C4-2B (cell line): Measurements from ENCODE around the gene RIPOR2.

ENCODE experiments used
- H3K27ac ChIP-seq: fragments of 450-650 bp; 2 replicates; pipeline ENCODE4 v1.5.1; 2017
- CTCF ChIP-seq: fragments of 450-650 bp; conservative IDR thresholded peaks from 2 replicates; pipeline ENCODE4 v1.5.1; 2017; ENCODE audit warnings: mild to moderate bottlenecking
- ZFX ChIP-seq: fragments of 450-650 bp; IDR thresholded peaks from 2 replicates; pipeline ENCODE4 v1.6.1; 2017

The RIPOR2 gene

GRCh38 chr6:24821860-24822444 lies 113.8 kb downstream of the RIPOR2 start:
- no peak overlapping the region for H3K27ac ChIP-seq

DNA sequence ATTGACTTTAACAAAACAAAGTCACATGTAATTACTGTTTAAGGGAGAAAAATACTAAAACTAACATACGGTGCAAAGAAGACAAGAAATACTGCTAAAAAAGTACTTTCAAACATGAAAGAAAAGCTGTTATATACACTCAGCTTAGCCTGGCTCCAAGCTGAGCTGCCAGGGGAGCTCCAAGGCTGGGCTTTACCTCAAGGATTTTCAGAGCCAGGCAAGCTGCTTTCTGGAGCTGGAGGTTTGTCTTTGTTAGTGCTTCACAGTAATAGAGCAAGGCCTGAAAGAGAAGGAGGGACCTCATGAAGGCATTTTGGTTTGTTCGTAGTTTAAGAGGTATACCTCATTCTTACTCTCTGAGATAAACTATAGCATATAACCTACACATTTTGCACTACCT lies 117.4 kb downstream of the RIPOR2 start:
- no peak overlapping the region for H3K27ac ChIP-seq
- TF ChIP-seq CTCF (no peak), ZFX (no peak)

More at GRCh38 chr6:24821860-24822444, 113.8 kb downstream of the RIPOR2 start:
- no peak for TF ChIP-seq ZFX
- TF ChIP-seq CTCF, result no peak

DNA sequence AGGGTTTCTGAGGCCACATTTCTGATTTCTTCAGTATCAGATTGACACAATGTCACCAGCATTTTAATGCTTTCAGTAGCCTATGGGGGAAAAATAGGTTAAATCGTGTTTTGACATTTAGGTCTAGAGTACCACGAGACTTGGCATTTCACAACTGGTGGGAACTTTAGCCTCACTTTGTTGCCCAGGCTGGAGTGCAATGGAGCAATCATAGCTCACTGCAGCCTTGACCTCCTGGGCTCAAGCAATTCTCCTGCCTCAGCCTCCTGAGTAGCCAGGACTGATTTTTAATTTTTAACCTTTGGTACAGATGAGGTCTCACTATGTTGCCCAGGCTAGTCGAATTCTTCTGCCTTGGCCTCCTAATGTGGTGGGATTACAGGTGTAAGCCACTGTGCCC lies 126.0 kb downstream of the RIPOR2 start:
- TF ChIP-seq CTCF, result no peak
- no peak for TF ChIP-seq ZFX
- no peak overlapping the region for H3K27ac ChIP-seq

- H3K27ac ChIP-seq, result no peak overlapping the region
- no peak for TF ChIP-seq CTCF
- TF ChIP-seq ZFX, result no peak
Measured at GRCh38 chr6:24807584-24807983, 128.2 kb downstream of the RIPOR2 start.

DNA sequence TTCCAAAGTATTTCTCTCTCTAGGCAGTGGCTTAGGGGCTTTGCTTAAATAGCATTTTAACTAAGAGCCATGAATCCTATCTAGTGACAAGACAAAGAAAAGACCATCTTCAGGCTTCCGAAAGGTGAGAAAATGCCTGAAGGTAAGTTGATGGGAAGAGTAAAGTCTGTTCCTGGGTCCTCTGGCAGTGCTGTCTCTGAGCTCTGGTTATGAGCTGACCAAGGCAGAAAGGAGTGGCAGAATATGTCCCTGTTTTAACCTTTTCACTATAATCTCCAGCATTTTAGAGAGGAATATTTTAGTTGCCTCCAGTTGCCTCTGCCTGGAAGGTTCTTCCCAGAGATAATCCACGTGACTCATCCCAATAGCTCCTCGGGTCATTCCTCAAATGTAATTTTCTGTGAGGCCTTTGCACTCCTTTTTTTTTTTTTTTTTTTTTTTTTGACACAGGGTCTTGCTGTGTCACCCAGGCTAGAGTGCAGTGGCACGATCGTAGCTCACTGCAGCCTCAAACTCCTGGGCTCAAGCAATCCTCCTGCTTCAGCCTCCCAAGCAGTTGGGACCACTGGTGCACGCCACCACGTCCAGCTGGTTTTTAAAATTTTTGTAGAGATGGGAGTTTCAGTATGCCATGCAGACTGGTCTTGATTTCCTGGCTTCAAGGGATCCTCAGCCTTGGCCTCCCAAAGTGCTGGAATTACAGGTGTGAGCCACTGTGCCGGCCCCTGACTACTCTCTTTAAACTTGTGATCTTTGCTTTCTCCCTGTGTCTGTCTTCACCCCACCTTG lies 133.3 kb downstream of the RIPOR2 start:
- TF ChIP-seq ZFX (no peak), CTCF (no peak)
- H3K27ac ChIP-seq, result peak overlapping the region; percentile 53

- no peak for TF ChIP-seq ZFX
- TF ChIP-seq CTCF, result no peak
Measured at GRCh38 chr6:24799541-24799915, 136.2 kb downstream of the RIPOR2 start.

DNA sequence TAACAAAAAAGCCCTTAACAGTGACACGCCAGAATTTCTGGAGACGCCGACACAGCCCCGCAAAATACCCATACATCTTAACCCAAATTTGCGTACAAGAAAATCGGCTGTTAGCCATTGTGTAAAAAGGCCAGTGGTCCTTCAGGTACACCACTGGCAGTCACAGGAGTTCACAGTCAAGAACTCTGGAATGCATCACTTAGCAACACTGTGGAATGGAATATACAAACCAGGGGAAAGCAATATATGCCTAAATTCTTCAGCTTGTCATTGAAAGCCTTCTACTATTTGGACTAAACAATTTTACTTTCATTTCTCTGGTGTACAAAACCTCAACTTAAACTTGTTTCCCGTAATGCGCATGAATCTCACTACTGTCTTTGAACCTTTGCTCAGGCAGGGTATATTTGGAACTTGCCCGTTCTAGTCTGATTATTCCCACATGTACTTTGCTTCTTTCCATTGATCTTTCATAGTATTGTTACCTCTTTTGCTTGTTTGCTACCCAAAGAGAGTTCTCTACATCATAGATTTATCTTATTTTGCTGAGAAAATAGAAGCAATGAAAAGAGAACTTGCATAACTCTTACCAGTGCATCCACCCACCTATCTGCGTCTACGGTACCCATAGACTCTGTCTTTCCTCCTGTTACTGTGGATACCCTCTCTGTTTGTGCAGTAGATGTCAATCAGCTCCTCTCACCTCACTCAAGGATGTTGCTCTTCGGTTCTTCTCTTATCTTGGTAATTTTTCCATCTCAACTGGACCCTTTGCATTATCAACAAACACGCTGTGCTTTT lies 136.8 kb downstream of the RIPOR2 start, which contains the start of gene ARMH2:
TSS of gene ARMH2 (minus strand) at position 178 of the 801 bp plus-strand sequence. CDS start at position 118, 60 bp downstream.
- no peak within 1 kb of the TSS for H3K27ac ChIP-seq
- TF ChIP-seq ZFX (no peak), CTCF (no peak)

More at GRCh38 chr6:24799541-24799915, 136.2 kb downstream of the RIPOR2 start:
- no peak overlapping the region for H3K27ac ChIP-seq
